ENCODE measurements around the gene SLC35F2.
"Not testable (repeated sequence)": the region's sequence is repeated elsewhere in the genome, so short reads cannot be mapped to it uniquely, and the experiment has no call there.

SLC35F2 gene

GRCh38 chr11:107840129-107840484, 18.5 kb downstream of the SLC35F2 start:
- no peak for DNase-seq

GRCh38 chr11:107836851-107837250, 21.7 kb downstream of the SLC35F2 start:
- no peak for DNase-seq

GRCh38 chr11:107834995-107835394, 23.6 kb downstream of the SLC35F2 start:
- no peak for DNase-seq

GRCh38 chr11:107833926-107834325, 24.7 kb downstream of the SLC35F2 start:
- not testable (repeated sequence) for DNase-seq

- DNase-seq, result no peak
Measured at GRCh38 chr11:107830915-107831540, 27.6 kb downstream of the SLC35F2 start.

- DNase-seq, result no peak
Measured at GRCh38 chr11:107827041-107827440, 31.5 kb downstream of the SLC35F2 start.

GRCh38 chr11:107825875-107826274, 32.7 kb downstream of the SLC35F2 start:
- DNase-seq, result no peak

GRCh38 chr11:107824668-107825369, 33.8 kb downstream of the SLC35F2 start:
- no peak for DNase-seq

GRCh38 chr11:107821199-107821927, 37.2 kb downstream of the SLC35F2 start:
- no peak for DNase-seq

GRCh38 chr11:107819361-107820014, 39.1 kb downstream of the SLC35F2 start:
- DNase-seq, result no peak

- DNase-seq, result no peak
Measured at GRCh38 chr11:107818491-107818890, 40.1 kb downstream of the SLC35F2 start.

- no peak for DNase-seq
Measured at GRCh38 chr11:107816028-107816427, 42.6 kb downstream of the SLC35F2 start.

GRCh38 chr11:107810875-107811274, 47.7 kb downstream of the SLC35F2 start:
- no peak for DNase-seq

- DNase-seq, result no peak
Measured at GRCh38 chr11:107808521-107808920, 50.1 kb downstream of the SLC35F2 start.

GRCh38 chr11:107804971-107805370, 53.6 kb downstream of the SLC35F2 start:
- no peak for DNase-seq

GRCh38 chr11:107804211-107804610, 54.4 kb downstream of the SLC35F2 start:
- no peak for DNase-seq

- DNase-seq, result no peak
Measured at GRCh38 chr11:107801641-107802040, 56.9 kb downstream of the SLC35F2 start.

- DNase-seq, result peak; percentile 15
Measured at GRCh38 chr11:107799218-107799859, 59.2 kb downstream of the SLC35F2 start.

GRCh38 chr11:107792049-107792443, 66.5 kb downstream of the SLC35F2 start:
- DNase-seq, result no peak

GRCh38 chr11:107791343-107792048, 67.1 kb downstream of the SLC35F2 start:
- DNase-seq, result no peak

GRCh38 chr11:107789767-107790166, 68.8 kb downstream of the SLC35F2 start:
- no peak for DNase-seq

- DNase-seq, result no peak
Measured at GRCh38 chr11:107787733-107788132, 70.9 kb downstream of the SLC35F2 start.
